ENCODE measurements around the gene RELT. TPM values are rescaled to one million over a fixed set of nuclear protein-coding genes. Genes with fewer than 3 reads are reported as not detected.

RELT gene
- total RNA-seq, 2 experiments from 2014 or later: 21.5 to 30.8 TPM

DNA sequence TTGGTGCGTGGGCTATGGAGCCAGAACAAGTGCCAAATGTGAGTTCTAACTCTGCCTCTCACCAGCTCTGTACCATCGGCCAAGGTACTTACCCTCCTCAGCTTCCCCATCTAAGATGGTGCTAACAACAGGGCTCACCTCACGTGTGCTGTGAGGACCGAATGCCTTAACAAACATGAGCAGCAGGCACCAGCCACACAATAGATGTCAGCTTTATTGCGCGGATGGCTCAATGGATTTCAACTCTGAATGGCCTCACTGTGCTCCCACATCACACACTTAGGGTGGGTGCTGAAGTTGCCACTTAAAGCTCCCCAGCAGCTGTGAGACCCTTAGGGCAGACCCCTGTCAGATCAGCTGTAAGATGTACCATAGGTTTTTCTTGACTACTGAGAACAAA lies 24.1 kb downstream of the RELT start:
- intact Hi-C loops (cut with micrococcal nuclease; ENCODE audit: unreplicated experiment): no loop called here
- no peak for TF ChIP-seq EZH2phosphoT487 (IDR thresholded peaks at IDR 0.05; ENCODE audit: borderline replicate concordance, low read depth, low read length)
- TF ChIP-seq, protein P1, sequence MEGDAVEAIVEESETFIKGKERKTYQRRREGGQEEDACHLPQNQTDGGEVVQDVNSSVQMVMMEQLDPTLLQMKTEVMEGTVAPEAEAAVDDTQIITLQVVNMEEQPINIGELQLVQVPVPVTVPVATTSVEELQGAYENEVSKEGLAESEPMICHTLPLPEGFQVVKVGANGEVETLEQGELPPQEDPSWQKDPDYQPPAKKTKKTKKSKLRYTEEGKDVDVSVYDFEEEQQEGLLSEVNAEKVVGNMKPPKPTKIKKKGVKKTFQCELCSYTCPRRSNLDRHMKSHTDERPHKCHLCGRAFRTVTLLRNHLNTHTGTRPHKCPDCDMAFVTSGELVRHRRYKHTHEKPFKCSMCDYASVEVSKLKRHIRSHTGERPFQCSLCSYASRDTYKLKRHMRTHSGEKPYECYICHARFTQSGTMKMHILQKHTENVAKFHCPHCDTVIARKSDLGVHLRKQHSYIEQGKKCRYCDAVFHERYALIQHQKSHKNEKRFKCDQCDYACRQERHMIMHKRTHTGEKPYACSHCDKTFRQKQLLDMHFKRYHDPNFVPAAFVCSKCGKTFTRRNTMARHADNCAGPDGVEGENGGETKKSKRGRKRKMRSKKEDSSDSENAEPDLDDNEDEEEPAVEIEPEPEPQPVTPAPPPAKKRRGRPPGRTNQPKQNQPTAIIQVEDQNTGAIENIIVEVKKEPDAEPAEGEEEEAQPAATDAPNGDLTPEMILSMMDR (conservative IDR thresholded peaks at IDR 0.05; ENCODE audit: low read length): no peak
- no peaks in the 10 kb centered on the region for H4K20me1 ChIP-seq (ENCODE audit: insufficient read depth, low read length)
- no peak for DNase-seq (ENCODE audit: low spot score)
- H2AFZ ChIP-seq (ENCODE audit: low read length): no peak overlapping the region
- H3K4me1 ChIP-seq (ENCODE audit: insufficient read depth, low read length, poor library complexity, severe bottlenecking): no peaks in the 10 kb centered on the region
- H3K4me2 ChIP-seq (ENCODE audit: low read length): no peak overlapping the region
- H3K79me2 ChIP-seq (ENCODE audit: insufficient read depth, low read depth, low read length): no peaks in the 10 kb centered on the region
- no peak overlapping the region for H3K27ac ChIP-seq (ENCODE audit: low read depth, low read length, poor library complexity, severe bottlenecking)
- no peak overlapping the region for H3K4me3 ChIP-seq (ENCODE audit: low read depth, low read length, poor library complexity, severe bottlenecking)
- peaks cover 21% of the 10 kb centered on the region; the same call in 1 of the 2 replicates for H3K36me3 ChIP-seq (ENCODE audit: insufficient read depth, low read length)
- ChIA-PET POLR2A (interaction anchor here (0.6 kb wide), 1 partner anchor 360 kb away, joined by 3 read pairs; no protein-coding TSS in a partner anchor), CTCF (ENCODE audit: unreplicated experiment) (interaction anchor here (0.5 kb wide), 1 partner anchor 63 kb away, joined by 3 read pairs; no protein-coding TSS in a partner anchor)
- no peaks in the 10 kb centered on the region for H3K9me3 ChIP-seq (ENCODE audit: low read length)
- no peaks in the 10 kb centered on the region for H3K9me2 ChIP-seq (ENCODE audit: insufficient read depth, low read length)
- no TSS peak for BruUV-seq (replicated peaks)

DNA sequence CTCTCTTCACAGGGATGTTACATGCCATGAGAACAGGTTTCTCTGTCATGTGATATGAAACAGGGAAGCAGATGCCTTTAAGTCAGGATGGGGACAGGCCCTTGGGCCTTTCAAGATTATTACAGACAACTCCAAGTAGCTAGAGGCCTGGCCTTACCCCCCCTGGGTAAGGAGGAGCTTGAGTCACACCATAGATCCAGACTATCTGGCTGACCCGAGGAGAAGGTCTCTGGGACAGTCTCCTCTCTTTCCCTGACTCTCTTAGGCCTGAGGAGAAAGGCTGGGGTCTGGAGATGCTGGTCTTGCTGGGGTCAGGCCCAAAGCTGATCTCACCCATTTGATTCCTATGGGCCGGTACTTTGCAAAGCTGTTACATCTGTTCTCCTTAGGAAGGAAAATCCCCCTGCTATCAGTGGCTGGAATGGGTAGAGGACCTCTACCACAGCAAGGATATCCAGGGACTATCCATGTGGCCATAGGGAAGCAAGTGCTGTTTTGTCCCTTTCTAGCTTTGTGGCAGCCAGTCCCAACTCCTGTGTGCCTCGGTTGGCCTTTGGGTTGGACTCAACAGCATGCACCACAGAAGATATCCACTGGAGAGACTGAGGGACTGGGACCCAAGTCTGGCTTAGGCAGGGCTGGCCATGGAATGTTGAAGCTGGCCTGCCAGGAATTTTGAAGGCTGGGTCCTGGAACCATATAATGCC lies 25.2 kb downstream of the RELT start:
- TF ChIP-seq EZH2phosphoT487 (IDR thresholded peaks at IDR 0.05; ENCODE audit: borderline replicate concordance, low read depth, low read length): no peak
- TF ChIP-seq, protein P1 (conservative IDR thresholded peaks at IDR 0.05; ENCODE audit: low read length): no peak
- Histone ChIP-seq H3K27ac (ENCODE audit: low read depth, low read length, poor library complexity, severe bottlenecking) (no peak overlapping the region), H3K4me1 (ENCODE audit: insufficient read depth, low read length, poor library complexity, severe bottlenecking) (no peaks in the 10 kb centered on the region), H3K9me3 (ENCODE audit: low read length) (no peaks in the 10 kb centered on the region), H4K20me1 (ENCODE audit: insufficient read depth, low read length) (no peaks in the 10 kb centered on the region), H3K79me2 (ENCODE audit: insufficient read depth, low read depth, low read length) (no peaks in the 10 kb centered on the region), H3K4me2 (ENCODE audit: low read length) (no peak overlapping the region), H3K4me3 (ENCODE audit: low read depth, low read length, poor library complexity, severe bottlenecking) (no peak overlapping the region), H3K36me3 (ENCODE audit: insufficient read depth, low read length) (peaks cover 13% of the 10 kb centered on the region; the same call in 1 of the 2 replicates), H3K9me2 (ENCODE audit: insufficient read depth, low read length) (no peaks in the 10 kb centered on the region), H2AFZ (ENCODE audit: low read length) (no peak overlapping the region)
- intact Hi-C loops (cut with micrococcal nuclease; ENCODE audit: unreplicated experiment): no loop called here
- BruUV-seq (replicated peaks): TSS peak; percentile 55
- POLR2A ChIA-PET: interaction anchor here (1.0 to 1.1 kb wide), 2 partner anchors 13 to 205 kb away, joined by 3 to 4 read pairs; no protein-coding TSS in a partner anchor
- DNase-seq (ENCODE audit: low spot score): no peak
- CTCF ChIA-PET (ENCODE audit: unreplicated experiment): no interaction called here
